DND-41 (cell line): ENCODE results near the gene CCDC167.

Source experiments
- ATAC-seq: fragments of 200-7000 bp; cut with Tn5 transposase; 3 replicates; pipeline ENCODE4 v1.9.1; 2021; ENCODE audit warnings: low read depth; ENCODE audit not compliant: insufficient read depth
- DNase-seq: peaks from one replicate; pipeline ENCODE4 v3.0.0-alpha.2; 2020
- H2AFZ ChIP-seq: 2 replicates; pipeline ENCODE4 v1.6.0; 2012; ENCODE audit warnings: low read depth, low read length
- H3K27ac ChIP-seq: 2 replicates; pipeline ENCODE4 v1.5.1; 2012; ENCODE audit warnings: low read length, inconsistent platforms
- H3K27me3 ChIP-seq: fragments of 200-600 bp; sonication (generic); 2 replicates; pipeline ENCODE4 v1.6.0; 2012; ENCODE audit warnings: low read length, mild to moderate bottlenecking, inconsistent platforms; ENCODE audit not compliant: insufficient read depth, poor library complexity
- H3K36me3 ChIP-seq: 2 replicates; pipeline ENCODE4 v1.5.1; 2012; ENCODE audit warnings: low read length, inconsistent platforms; ENCODE audit not compliant: insufficient read depth
- H3K4me1 ChIP-seq: 2 replicates; pipeline ENCODE4 v1.5.1; 2012; ENCODE audit warnings: mild to moderate bottlenecking, low read length; ENCODE audit not compliant: insufficient read depth
- H3K4me2 ChIP-seq: 2 replicates; pipeline ENCODE4 v1.6.0; 2012; ENCODE audit warnings: mild to moderate bottlenecking, moderate library complexity, low read length, inconsistent platforms; ENCODE audit not compliant: insufficient read depth
- H3K4me3 ChIP-seq, 2 experiments: fragments of 200-600 bp in 1 of 2; shearing (Covaris generic) in 1 of 2; 2 replicates each; pipeline ENCODE4 v1.5.1; 2012 to 2016; ENCODE audit warnings: inconsistent platforms in 2 of 2, low read length in 2 of 2, mild to moderate bottlenecking in 2 of 2, low read depth in 1 of 2, moderate library complexity in 1 of 2
- H3K79me2 ChIP-seq: 2 replicates; pipeline ENCODE4 v1.6.0; 2012; ENCODE audit warnings: low read length, inconsistent platforms; ENCODE audit not compliant: insufficient read depth
- H3K9ac ChIP-seq: 2 replicates; pipeline ENCODE4 v1.6.0; 2012; ENCODE audit warnings: low read depth, mild to moderate bottlenecking, inconsistent platforms, low read length, moderate library complexity
- H3K9me3 ChIP-seq: 2 replicates; pipeline ENCODE4 v1.5.1; 2012; ENCODE audit warnings: low read length, moderate library complexity, mild to moderate bottlenecking, inconsistent platforms; ENCODE audit not compliant: insufficient read depth, severe bottlenecking
- H4K20me1 ChIP-seq: 2 replicates; pipeline ENCODE4 v1.6.0; 2012; ENCODE audit warnings: low read length; ENCODE audit not compliant: insufficient read depth
- EZH2 ChIP-seq: IDR thresholded peaks from 3 replicates; pipeline ENCODE4 v1.6.1; 2012; ENCODE audit warnings: borderline replicate concordance, low read depth, mild to moderate bottlenecking, moderate library complexity, low read length, inconsistent platforms; ENCODE audit not compliant: severe bottlenecking
- TF ChIP-seq, protein P1 (sequence below): IDR thresholded peaks from 2 replicates; pipeline ENCODE4 v1.5.1; 2012; ENCODE audit warnings: borderline replicate concordance, low read length, moderate library complexity, mild to moderate bottlenecking; ENCODE audit not compliant: poor library complexity, severe bottlenecking; ENCODE audit errors: extremely low read depth

The CCDC167 gene

DNA sequence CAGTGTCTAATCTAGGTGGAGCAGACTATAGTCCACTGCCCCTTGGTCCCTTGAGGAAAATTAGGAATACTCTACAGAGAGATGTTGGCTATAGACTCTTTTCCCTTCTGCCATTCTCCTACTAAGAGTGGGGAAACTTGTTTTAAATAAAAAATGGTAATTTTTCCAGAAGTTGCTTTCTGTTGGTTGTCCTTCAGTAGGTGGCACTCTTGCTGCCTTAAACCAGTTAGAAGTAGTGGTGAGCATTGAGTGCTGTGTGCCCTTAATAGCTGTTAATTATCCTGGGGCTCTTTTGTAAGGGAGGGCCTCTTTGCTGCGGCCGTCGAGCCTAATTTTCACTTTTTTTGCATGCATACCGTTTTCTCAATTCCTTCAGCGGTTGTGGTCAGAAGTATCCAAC is 63.9 kb downstream of the CCDC167 start:
- Histone ChIP-seq H2AFZ (no peak overlapping the region), H3K79me2 (peaks cover 63% of the 10 kb centered on the region), H3K4me1 (peaks cover 33% of the 10 kb centered on the region), H3K36me3 (peaks cover 39% of the 10 kb centered on the region), H3K9ac (no peak overlapping the region), H3K27ac (no peak overlapping the region), H3K27me3 (no peaks in the 10 kb centered on the region), H4K20me1 (no peaks in the 10 kb centered on the region; the same call in 1 of the 2 replicates), H3K4me3 (no peak overlapping the region), H3K4me2 (peak overlapping the region; percentile 14; the same call in 1 of the 2 replicates), H3K9me3 (no peaks in the 10 kb centered on the region)
- ATAC-seq: no peak
- TF ChIP-seq, protein P1, sequence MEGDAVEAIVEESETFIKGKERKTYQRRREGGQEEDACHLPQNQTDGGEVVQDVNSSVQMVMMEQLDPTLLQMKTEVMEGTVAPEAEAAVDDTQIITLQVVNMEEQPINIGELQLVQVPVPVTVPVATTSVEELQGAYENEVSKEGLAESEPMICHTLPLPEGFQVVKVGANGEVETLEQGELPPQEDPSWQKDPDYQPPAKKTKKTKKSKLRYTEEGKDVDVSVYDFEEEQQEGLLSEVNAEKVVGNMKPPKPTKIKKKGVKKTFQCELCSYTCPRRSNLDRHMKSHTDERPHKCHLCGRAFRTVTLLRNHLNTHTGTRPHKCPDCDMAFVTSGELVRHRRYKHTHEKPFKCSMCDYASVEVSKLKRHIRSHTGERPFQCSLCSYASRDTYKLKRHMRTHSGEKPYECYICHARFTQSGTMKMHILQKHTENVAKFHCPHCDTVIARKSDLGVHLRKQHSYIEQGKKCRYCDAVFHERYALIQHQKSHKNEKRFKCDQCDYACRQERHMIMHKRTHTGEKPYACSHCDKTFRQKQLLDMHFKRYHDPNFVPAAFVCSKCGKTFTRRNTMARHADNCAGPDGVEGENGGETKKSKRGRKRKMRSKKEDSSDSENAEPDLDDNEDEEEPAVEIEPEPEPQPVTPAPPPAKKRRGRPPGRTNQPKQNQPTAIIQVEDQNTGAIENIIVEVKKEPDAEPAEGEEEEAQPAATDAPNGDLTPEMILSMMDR: peak; percentile 15
- no peak for TF ChIP-seq EZH2
- DNase-seq: no peak

DNA sequence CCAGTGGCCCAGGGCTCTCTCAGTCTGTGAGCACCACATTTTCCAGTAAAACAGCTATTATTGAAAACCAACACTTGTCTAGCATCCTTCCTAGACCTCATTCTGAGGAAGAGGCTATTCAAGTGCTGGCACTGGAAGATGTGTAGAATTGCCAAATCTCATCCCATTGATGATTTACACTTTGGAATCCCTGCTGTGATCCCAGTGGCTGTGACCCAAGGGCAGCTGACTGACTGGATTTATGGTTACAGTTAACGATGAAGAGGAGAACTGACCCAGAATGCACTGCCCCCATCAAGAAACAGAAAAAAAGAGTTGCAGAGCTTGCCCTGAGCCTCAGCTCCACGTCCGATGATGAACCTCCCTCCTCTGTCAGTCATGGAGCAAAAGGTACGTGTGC is 64.3 kb downstream of the CCDC167 start:
- Histone ChIP-seq H3K9me3 (no peaks in the 10 kb centered on the region), H2AFZ (no peak overlapping the region), H3K4me1 (peaks cover 33% of the 10 kb centered on the region), H3K36me3 (peaks cover 39% of the 10 kb centered on the region), H3K27ac (no peak overlapping the region), H3K27me3 (no peaks in the 10 kb centered on the region), H4K20me1 (no peaks in the 10 kb centered on the region; the same call in 1 of the 2 replicates), H3K79me2 (peaks cover 60% of the 10 kb centered on the region), H3K4me2 (peak overlapping the region; percentile 14; the same call in 1 of the 2 replicates), H3K4me3 (no peak overlapping the region), H3K9ac (no peak overlapping the region)
- ATAC-seq (no peak), DNase-seq (no peak)
- no peak for TF ChIP-seq EZH2
- TF ChIP-seq, protein P1: no peak

DNA sequence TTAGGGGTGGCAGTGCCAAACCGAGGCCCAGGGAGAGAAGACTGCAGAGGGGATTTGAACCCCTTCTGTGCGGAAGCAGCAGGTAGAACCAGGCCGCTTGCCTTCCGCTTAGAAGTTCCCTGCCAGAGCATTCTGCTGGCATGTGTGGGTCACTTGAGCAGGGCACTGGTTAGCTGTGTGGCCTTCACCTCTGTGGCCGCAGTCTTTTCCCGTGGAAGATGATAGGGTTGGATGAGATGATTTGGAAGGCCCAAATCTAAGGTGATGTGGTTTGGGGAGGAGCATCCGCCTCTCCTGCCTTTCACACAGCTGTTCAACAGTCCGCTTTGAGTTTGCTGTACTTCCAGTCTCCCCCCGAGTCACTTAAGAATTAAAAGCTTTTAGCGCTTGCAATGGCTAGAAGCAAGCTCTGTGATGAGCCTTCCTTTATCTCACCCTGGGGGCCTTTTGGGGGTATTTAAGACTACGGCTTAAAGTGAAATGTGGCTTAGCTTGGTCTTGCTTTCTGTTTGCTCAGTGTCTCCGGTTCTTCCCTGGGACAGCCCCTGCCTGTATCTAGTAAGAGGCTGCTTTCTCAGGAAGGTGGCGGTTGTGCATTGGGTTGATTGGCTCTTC is 65.9 kb downstream of the CCDC167 start:
- DNase-seq (peak; percentile 63), ATAC-seq (peak; percentile 56)

More for the DNA sequence above, 65.9 kb downstream of the CCDC167 start:
- peak overlapping the region; percentile 99 for H2AFZ ChIP-seq
- TF ChIP-seq, protein P1: no peak
- TF ChIP-seq EZH2: no peak
- no peaks in the 10 kb centered on the region for H3K27me3 ChIP-seq
- H3K79me2 ChIP-seq: peaks cover 54% of the 10 kb centered on the region
- H3K27ac ChIP-seq: peak overlapping the region; percentile 93
- H4K20me1 ChIP-seq: no peaks in the 10 kb centered on the region; the same call in 1 of the 2 replicates
- H3K4me2 ChIP-seq: peak overlapping the region; percentile 76
- peak overlapping the region; percentile 72 for H3K9ac ChIP-seq
- peaks cover 35% of the 10 kb centered on the region for H3K36me3 ChIP-seq
- no peaks in the 10 kb centered on the region for H3K9me3 ChIP-seq
- H3K4me3 ChIP-seq: peak overlapping the region; percentile 71 to 84
- peaks cover 33% of the 10 kb centered on the region for H3K4me1 ChIP-seq
